ENCODE results near the gene SLIRP.

DNA sequence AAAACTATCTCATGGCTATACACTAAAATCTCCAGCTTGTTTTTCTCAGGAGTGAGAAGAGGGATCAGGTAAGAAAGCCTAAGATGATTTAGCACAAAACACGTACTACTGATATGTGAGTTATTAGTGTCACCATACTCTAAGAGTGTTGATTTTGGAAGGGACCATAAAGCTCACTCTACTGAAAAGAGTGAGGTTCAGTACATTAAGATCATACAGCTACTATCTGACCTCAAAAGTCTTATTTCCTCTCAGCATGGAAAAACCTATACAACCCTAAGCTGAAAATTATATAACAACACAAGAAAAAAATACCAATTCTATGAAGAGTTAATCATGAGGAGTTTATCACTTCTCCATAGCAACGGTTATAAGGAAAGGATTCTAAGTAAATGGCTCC lies 33.5 kb downstream of the SLIRP start:
- no peak for TF ChIP-seq EZH2 (IDR thresholded peaks at IDR 0.05; ENCODE audit: insufficient read depth, poor library complexity, severe bottlenecking)
- TF ChIP-seq EZH2phosphoT487 (IDR thresholded peaks at IDR 0.05; ENCODE audit: insufficient read depth, low read depth), result no peak

All from GM23248 (cell line).